GM23338 (cell line): ENCODE measurements around the gene GSDMA. TPM values are rescaled to one million over a fixed set of nuclear protein-coding genes. Genes with fewer than 3 reads are reported as not detected.

Experiments used
- ATAC-seq: fragments of 200-7000 bp; cut with Tn5 transposase; 3 replicates; pipeline ENCODE4 v1.9.1; 2020
- DNase-seq: peaks from one replicate; pipeline ENCODE4 v3.0.0-alpha.2; 2015; ENCODE audit warnings: low spot score
- H2AFZ ChIP-seq: fragments of 200-600 bp; sonication (generic); 2 replicates; pipeline ENCODE4 v1.8.0; 2016; ENCODE audit warnings: antibody characterized with exemption, mild to moderate bottlenecking, moderate library complexity
- H3F3A ChIP-seq: fragments of 200-600 bp; sonication (generic); replicated peaks from 2 replicates; pipeline ENCODE4 v1.8.0; 2017; ENCODE audit warnings: antibody characterized with exemption, mixed run types, low read depth
- H3K27ac ChIP-seq: fragments of 200-600 bp; sonication (generic); 2 replicates; pipeline ENCODE4 v1.6.1; 2016; ENCODE audit warnings: low read depth
- H3K27me3 ChIP-seq: fragments of 200-600 bp; sonication (generic); 2 replicates; pipeline ENCODE4 v1.8.0; 2016; ENCODE audit warnings: mild to moderate bottlenecking, mixed run types, moderate library complexity; ENCODE audit not compliant: insufficient read depth
- H3K36me3 ChIP-seq: fragments of 200-600 bp; sonication (generic); 2 replicates; pipeline ENCODE4 v1.8.0; 2016; ENCODE audit warnings: mild to moderate bottlenecking; ENCODE audit not compliant: insufficient read depth
- H3K4me1 ChIP-seq: fragments of 200-600 bp; sonication (generic); 2 replicates; pipeline ENCODE4 v1.8.0; 2016; ENCODE audit warnings: mild to moderate bottlenecking, moderate library complexity; ENCODE audit not compliant: insufficient read depth
- H3K4me2 ChIP-seq: fragments of 200-600 bp; sonication (generic); 2 replicates; pipeline ENCODE4 v1.7.1; 2017; ENCODE audit warnings: mixed run types
- H3K4me3 ChIP-seq: fragments of 200-600 bp; sonication (generic); 2 replicates; pipeline ENCODE4 v1.6.1; 2016; ENCODE audit warnings: mixed run types
- H3K79me2 ChIP-seq: fragments of 200-600 bp; sonication (generic); replicated peaks from 2 replicates; pipeline ENCODE4 v1.8.0; 2017; ENCODE audit warnings: mild to moderate bottlenecking; ENCODE audit not compliant: insufficient read depth
- H3K9me2 ChIP-seq: fragments of 200-600 bp; sonication (generic); 2 replicates; pipeline ENCODE4 v1.8.0; 2017; ENCODE audit not compliant: insufficient read depth
- H4K20me1 ChIP-seq: fragments of 200-600 bp; sonication (generic); replicated peaks from 2 replicates; pipeline ENCODE4 v1.8.0; 2017; ENCODE audit warnings: mild to moderate bottlenecking; ENCODE audit not compliant: insufficient read depth
- H3K27ac Mint-ChIP-seq: 2 replicates; pipeline ENCODE4 v1.8.0; 2020; ENCODE audit warnings: inconsistent platforms, mild to moderate bottlenecking, moderate library complexity, mixed read lengths
- H3K27me3 Mint-ChIP-seq: 3 replicates; pipeline ENCODE4 v1.8.0; 2022; ENCODE audit warnings: low read depth, mild to moderate bottlenecking, moderate library complexity, mixed read lengths, inconsistent platforms; ENCODE audit not compliant: insufficient read depth, poor library complexity
- H3K36me3 Mint-ChIP-seq: 3 replicates; pipeline ENCODE4 v1.8.0; 2021; ENCODE audit warnings: low read depth, mild to moderate bottlenecking, inconsistent platforms, moderate library complexity, mixed read lengths
- H3K4me1 Mint-ChIP-seq: 3 replicates; pipeline ENCODE4 v1.8.0; 2020; ENCODE audit warnings: mild to moderate bottlenecking, inconsistent platforms, mixed read lengths
- H3K4me3 Mint-ChIP-seq: 3 replicates; pipeline ENCODE4 v1.8.0; 2021; ENCODE audit warnings: moderate library complexity, mild to moderate bottlenecking, inconsistent platforms, mixed read lengths
- H3K9me3 Mint-ChIP-seq: 3 replicates; pipeline ENCODE4 v1.8.0; 2020; ENCODE audit warnings: moderate library complexity, mild to moderate bottlenecking, inconsistent platforms, mixed read lengths
- CREB1 ChIP-seq: fragments of 250-450 bp; sonication (Bioruptor Pico); IDR thresholded peaks from 2 replicates; pipeline ENCODE4 v1.5.0; 2020; ENCODE audit warnings: low read depth, mild to moderate bottlenecking, moderate library complexity
- CTCF ChIP-seq, 2 experiments: fragments of 200-600 bp in 1 of 2; sonication (generic) in 1 of 2; conservative IDR thresholded peaks; 2 replicates each; pipeline versions ENCODE4 v1.5.1 to v1.6.1; 2016 to 2017; ENCODE audit warnings: antibody characterized with exemption in 2 of 2, low read depth in 2 of 2, mild to moderate bottlenecking in 2 of 2, moderate library complexity in 1 of 2
- EZH2 ChIP-seq: fragments of 200-600 bp; sonication (generic); IDR thresholded peaks from one replicate; pipeline ENCODE4 v1.8.0; 2017; ENCODE audit warnings: antibody characterized with exemption, mild to moderate bottlenecking, low read depth; ENCODE audit not compliant: unreplicated experiment
- EZH2phosphoT487 ChIP-seq: fragments of 200-600 bp; sonication (generic); IDR thresholded peaks from one replicate; pipeline ENCODE4 v1.8.1; 2018; ENCODE audit warnings: antibody characterized with exemption; ENCODE audit not compliant: unreplicated experiment
- JUNB ChIP-seq: IDR thresholded peaks from one replicate; pipeline ENCODE4 v1.6.1; 2016; ENCODE audit warnings: antibody characterized with exemption; ENCODE audit not compliant: unreplicated experiment
- NANOG ChIP-seq: IDR thresholded peaks from 2 replicates; pipeline ENCODE4 v1.6.1; 2016; ENCODE audit warnings: antibody characterized with exemption, borderline replicate concordance
- POLR2AphosphoS5 ChIP-seq: IDR thresholded peaks from 2 replicates; pipeline ENCODE4 v1.6.1; 2016; ENCODE audit warnings: antibody characterized with exemption, low read depth
- REST ChIP-seq: IDR thresholded peaks from one replicate; pipeline ENCODE4 v1.6.1; 2018; ENCODE audit warnings: antibody characterized with exemption; ENCODE audit not compliant: unreplicated experiment
- STAT1 ChIP-seq: IDR thresholded peaks from one replicate; pipeline ENCODE4 v1.6.1; 2016; ENCODE audit warnings: antibody characterized with exemption; ENCODE audit not compliant: unreplicated experiment
- ZNF114 ChIP-seq: fragments of 250-450 bp; sonication (Bioruptor Pico); IDR thresholded peaks from 2 replicates; pipeline ENCODE4 v1.5.0; 2020; ENCODE audit warnings: mild to moderate bottlenecking, moderate library complexity
- ZNF331 ChIP-seq: fragments of 250-450 bp; sonication (Bioruptor Pico); IDR thresholded peaks from 2 replicates; pipeline ENCODE4 v1.5.0; 2020; ENCODE audit warnings: low read depth, mild to moderate bottlenecking, moderate library complexity
- polyA plus RNA-seq: library from polyadenylated mRNA; unstranded; fragments of >200 nt; fragmentation: Nextera tagmentation; extraction: Ambion mirVana; gene quantifications from 2 replicates; pipeline ENCODE4 v1.2.1, GENCODE V29; 2016
- total RNA-seq: library from RNA; depleted of rRNA; stranded (reverse); fragments of >200 nt; shearing (Covaris generic); gene quantifications from 2 replicates; pipeline ENCODE4 v1.2.3, GENCODE V29; 2014
- TF ChIP-seq, protein P1 (sequence below): IDR thresholded peaks from 2 replicates; pipeline ENCODE4 v1.6.1; 2016; ENCODE audit warnings: antibody characterized with exemption

Gene GSDMA
- total and polyA plus RNA-seq, 2 experiments from 2014 or later, result not detected

DNA sequence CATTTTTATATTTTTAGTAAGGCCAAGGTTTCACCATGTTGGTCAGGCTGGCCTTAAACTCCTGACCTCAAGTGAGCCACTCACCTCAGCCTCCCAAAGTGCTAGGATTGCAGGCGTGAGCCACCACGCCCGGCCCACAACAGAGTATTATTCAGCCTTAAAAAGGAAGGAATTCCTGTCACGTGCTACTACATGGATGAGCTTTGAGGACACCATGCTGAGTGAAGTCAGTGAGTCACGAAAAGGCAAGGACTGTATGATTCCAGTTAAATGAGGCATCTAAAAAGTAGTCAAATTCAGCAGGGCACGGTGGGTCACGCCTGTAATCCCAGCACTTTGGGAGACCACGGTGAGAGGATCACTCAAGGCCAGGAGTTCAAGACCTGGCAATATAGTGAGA is 62.1 kb downstream of the GSDMA start:
- TF ChIP-seq, protein P1, sequence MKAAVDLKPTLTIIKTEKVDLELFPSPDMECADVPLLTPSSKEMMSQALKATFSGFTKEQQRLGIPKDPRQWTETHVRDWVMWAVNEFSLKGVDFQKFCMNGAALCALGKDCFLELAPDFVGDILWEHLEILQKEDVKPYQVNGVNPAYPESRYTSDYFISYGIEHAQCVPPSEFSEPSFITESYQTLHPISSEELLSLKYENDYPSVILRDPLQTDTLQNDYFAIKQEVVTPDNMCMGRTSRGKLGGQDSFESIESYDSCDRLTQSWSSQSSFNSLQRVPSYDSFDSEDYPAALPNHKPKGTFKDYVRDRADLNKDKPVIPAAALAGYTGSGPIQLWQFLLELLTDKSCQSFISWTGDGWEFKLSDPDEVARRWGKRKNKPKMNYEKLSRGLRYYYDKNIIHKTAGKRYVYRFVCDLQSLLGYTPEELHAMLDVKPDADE, result no peak
- no peak for TF ChIP-seq EZH2phosphoT487
- no peak for TF ChIP-seq CTCF (conservative IDR thresholded peaks at IDR 0.05; ENCODE audit: low read depth in 2 of 2)
- no peak for TF ChIP-seq ZNF331 (CRISPR knock-in tag)
- TF ChIP-seq ZNF114 (CRISPR knock-in tag), result no peak
- no peak for TF ChIP-seq NANOG
- Histone ChIP-seq H3K36me3 (peaks cover 12% of the 10 kb centered on the region; the same call in 1 of the 2 replicates), H3K79me2 (no peaks in the 10 kb centered on the region), H3K9me2 (no peaks in the 10 kb centered on the region), H3K4me1 (no peaks in the 10 kb centered on the region), H3K27ac (no peak overlapping the region), H4K20me1 (no peaks in the 10 kb centered on the region), H3F3A (peaks cover 18% of the 10 kb centered on the region), H2AFZ (no peak overlapping the region), H3K4me3 (no peak overlapping the region), H3K27me3 (no peaks in the 10 kb centered on the region), H3K4me2 (no peak overlapping the region)
- Mint-ChIP-seq H3K27ac (no peak overlapping the region), H3K27me3 (peaks cover 8% of the 10 kb centered on the region), H3K4me3 (no peak overlapping the region), H3K4me1 (peaks cover 6% of the 10 kb centered on the region; the same call in 2 of the 3 replicates), H3K9me3 (no peaks in the 10 kb centered on the region), H3K36me3 (peaks cover 67% of the 10 kb centered on the region)
- DNase-seq (no peak), ATAC-seq (no peak)

DNA sequence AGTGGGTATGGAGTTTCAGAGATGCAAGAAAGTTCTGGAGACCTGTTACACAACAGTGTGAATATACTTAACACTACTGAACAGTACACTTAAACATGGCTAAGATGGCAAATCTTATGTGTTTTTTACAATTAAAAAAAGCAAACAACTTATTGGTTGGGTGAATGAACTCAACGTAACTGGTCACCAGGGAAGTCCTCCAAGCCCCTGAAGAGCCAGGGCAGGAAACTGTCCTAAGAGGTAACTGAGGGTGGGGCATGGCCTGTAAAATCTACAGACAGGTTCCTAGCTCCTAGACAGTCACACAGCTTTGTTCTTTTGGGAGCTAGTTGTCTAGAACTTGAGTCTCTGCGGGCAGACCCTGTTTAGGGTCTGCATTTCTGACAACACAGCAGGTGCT is 62.8 kb downstream of the GSDMA start:
- Histone ChIP-seq H2AFZ (no peak overlapping the region), H3K4me3 (no peak overlapping the region), H4K20me1 (no peaks in the 10 kb centered on the region), H3K79me2 (no peaks in the 10 kb centered on the region), H3K27me3 (no peaks in the 10 kb centered on the region), H3K27ac (no peak overlapping the region), H3K4me2 (no peak overlapping the region), H3K9me2 (no peaks in the 10 kb centered on the region), H3K36me3 (peaks cover 12% of the 10 kb centered on the region; the same call in 1 of the 2 replicates), H3K4me1 (no peaks in the 10 kb centered on the region), H3F3A (peaks cover 18% of the 10 kb centered on the region)
- H3K9me3 Mint-ChIP-seq, result no peaks in the 10 kb centered on the region
- DNase-seq (no peak), ATAC-seq (no peak)
- peaks cover 62% of the 10 kb centered on the region for H3K36me3 Mint-ChIP-seq
- peaks cover 8% of the 10 kb centered on the region for H3K27me3 Mint-ChIP-seq
- H3K4me1 Mint-ChIP-seq, result peaks cover 6% of the 10 kb centered on the region; the same call in 2 of the 3 replicates
- no peak overlapping the region for H3K4me3 Mint-ChIP-seq
- peak overlapping the region; percentile 16; the same call in 1 of the 2 replicates for H3K27ac Mint-ChIP-seq
- TF ChIP-seq, protein P1, result no peak
- TF ChIP-seq POLR2AphosphoS5 (no peak), EZH2 (no peak), STAT1 (no peak), CTCF (conservative IDR thresholded peaks at IDR 0.05; ENCODE audit: low read depth in 2 of 2) (no peak), ZNF114 (CRISPR knock-in tag) (no peak), EZH2phosphoT487 (no peak), JUNB (no peak), CREB1 (CRISPR knock-in tag) (no peak), REST (no peak), ZNF331 (CRISPR knock-in tag) (no peak), NANOG (no peak)
